HG03342 (cell line): ENCODE results near the gene CDRT15L2.
"Not testable (repeated sequence)": the region's sequence is repeated elsewhere in the genome, so short reads cannot be mapped to it uniquely, and the experiment has no call there.

Experiments used
- ATAC-seq: cut with Tn5 transposase; IDR thresholded peaks from one replicate; pipeline ENCODE4 v1.9.1; 2021; ENCODE audit warnings: mild to moderate bottlenecking, moderate library complexity; ENCODE audit not compliant: unreplicated experiment

Gene CDRT15L2

GRCh38 chr17:20579424-20579823, at the start of gene CDRT15L2:
CDRT15L2 (plus strand) TSS chr17:20579724; CDS start chr17:20579744, 20 bp downstream.
- not testable (repeated sequence) for ATAC-seq

- not testable (repeated sequence) for ATAC-seq
Measured at GRCh38 chr17:20530104-20530503, 49.4 kb upstream of the CDRT15L2 start.

- ATAC-seq = not testable (repeated sequence)
Measured at GRCh38 chr17:20532544-20533090, 46.9 kb upstream of the CDRT15L2 start.

GRCh38 chr17:20533206-20533605, 46.3 kb upstream of the CDRT15L2 start:
- not testable (repeated sequence) for ATAC-seq

- not testable (repeated sequence) for ATAC-seq
Measured at GRCh38 chr17:20534711-20535550, 44.6 kb upstream of the CDRT15L2 start.

- ATAC-seq = peak; percentile 90
Measured at GRCh38 chr17:20540414-20540813, 39.1 kb upstream of the CDRT15L2 start.

- ATAC-seq = not testable (repeated sequence)
Measured at GRCh38 chr17:20540865-20541264, 38.7 kb upstream of the CDRT15L2 start.

GRCh38 chr17:20541853-20542546, 37.5 kb upstream of the CDRT15L2 start:
- ATAC-seq = not testable (repeated sequence)

GRCh38 chr17:20547923-20548322, 31.6 kb upstream of the CDRT15L2 start:
- not testable (repeated sequence) for ATAC-seq

GRCh38 chr17:20552920-20553319, 26.6 kb upstream of the CDRT15L2 start:
- not testable (repeated sequence) for ATAC-seq

- ATAC-seq = not testable (repeated sequence)
Measured at GRCh38 chr17:20554728-20555127, 24.8 kb upstream of the CDRT15L2 start.

- not testable (repeated sequence) for ATAC-seq
Measured at GRCh38 chr17:20555135-20556010, 24.2 kb upstream of the CDRT15L2 start.

GRCh38 chr17:20558096-20558495, 21.4 kb upstream of the CDRT15L2 start:
- not testable (repeated sequence) for ATAC-seq

- ATAC-seq = not testable (repeated sequence)
Measured at GRCh38 chr17:20559018-20559417, 20.5 kb upstream of the CDRT15L2 start.

- ATAC-seq = no peak
Measured at GRCh38 chr17:20562587-20562986, 16.9 kb upstream of the CDRT15L2 start.

- ATAC-seq = not testable (repeated sequence)
Measured at GRCh38 chr17:20565245-20565644, 14.3 kb upstream of the CDRT15L2 start.

- no peak for ATAC-seq
Measured at GRCh38 chr17:20565711-20566110, 13.8 kb upstream of the CDRT15L2 start.

- not testable (repeated sequence) for ATAC-seq
Measured at GRCh38 chr17:20566736-20567135, 12.8 kb upstream of the CDRT15L2 start.

- ATAC-seq = not testable (repeated sequence)
Measured at GRCh38 chr17:20567421-20567820, 12.1 kb upstream of the CDRT15L2 start.

- ATAC-seq = not testable (repeated sequence)
Measured at GRCh38 chr17:20568604-20569003, 10.9 kb upstream of the CDRT15L2 start.
